ENCODE results near the gene POU2F1.

Gene POU2F1

GRCh38 chr1:167420510-167420909 is 199.8 kb downstream of the POU2F1 start:
- H3F3A ChIP-seq (ENCODE audit: insufficient read depth): no peaks in the 10 kb centered on the region
- H3K36me3 ChIP-seq (ENCODE audit: low read length): peaks cover 8% of the 10 kb centered on the region; the same call in 1 of the 2 replicates
- no peaks in the 10 kb centered on the region for H4K20me1 ChIP-seq (ENCODE audit: low read depth, low read length)
- no peaks in the 10 kb centered on the region for H3K27me3 ChIP-seq (ENCODE audit: low read length)
- no peak overlapping the region for H3K4me2 ChIP-seq (ENCODE audit: low read depth, low read length, poor library complexity, severe bottlenecking)
- no peak overlapping the region for H3K27ac ChIP-seq (ENCODE audit: low read depth, low read length)
- TF ChIP-seq CTCF (IDR thresholded peaks at IDR 0.05; ENCODE audit: insufficient read depth, low read length, poor library complexity, severe bottlenecking): no peak
- TF ChIP-seq EZH2phosphoT487 (conservative IDR thresholded peaks at IDR 0.05; ENCODE audit: low read length): no peak
- H3K79me2 ChIP-seq (ENCODE audit: insufficient read depth, low read length): no peaks in the 10 kb centered on the region
- no peaks in the 10 kb centered on the region for H3K9me3 ChIP-seq (ENCODE audit: insufficient read depth, low read length)
- no peak overlapping the region for H2AFZ ChIP-seq (ENCODE audit: low read depth, low read length, severe bottlenecking)
- no peak overlapping the region for H3K9ac ChIP-seq (ENCODE audit: low read length)
- H3K9me2 ChIP-seq (replicated peaks; ENCODE audit: insufficient read depth, low read length): no peaks in the 10 kb centered on the region
- no peak overlapping the region for H3K4me3 ChIP-seq (ENCODE audit: insufficient read depth, low read length, poor library complexity, severe bottlenecking)

GRCh38 chr1:167423684-167424619 is 203.3 kb downstream of the POU2F1 start:
- no peak for TF ChIP-seq CTCF (IDR thresholded peaks at IDR 0.05; ENCODE audit: insufficient read depth, low read length, poor library complexity, severe bottlenecking)
- TF ChIP-seq EZH2phosphoT487 (conservative IDR thresholded peaks at IDR 0.05; ENCODE audit: low read length): no peak
- Histone ChIP-seq H4K20me1 (ENCODE audit: low read depth, low read length) (no peaks in the 10 kb centered on the region), H2AFZ (ENCODE audit: low read depth, low read length, severe bottlenecking) (no peak overlapping the region), H3K9me2 (replicated peaks; ENCODE audit: insufficient read depth, low read length) (no peaks in the 10 kb centered on the region), H3K9me3 (ENCODE audit: insufficient read depth, low read length) (no peaks in the 10 kb centered on the region), H3K27ac (ENCODE audit: low read depth, low read length) (no peak overlapping the region), H3K79me2 (ENCODE audit: insufficient read depth, low read length) (no peaks in the 10 kb centered on the region), H3K36me3 (ENCODE audit: low read length) (peaks cover 4% of the 10 kb centered on the region; the same call in 1 of the 2 replicates), H3K4me2 (ENCODE audit: low read depth, low read length, poor library complexity, severe bottlenecking) (no peak overlapping the region), H3F3A (ENCODE audit: insufficient read depth) (0 out of 2 replicates have a peak, but pooled peaks cover 5% of the 10 kb centered on the region), H3K27me3 (ENCODE audit: low read length) (no peaks in the 10 kb centered on the region), H3K9ac (ENCODE audit: low read length) (no peak overlapping the region), H3K4me3 (ENCODE audit: insufficient read depth, low read length, poor library complexity, severe bottlenecking) (no peak overlapping the region)

GRCh38 chr1:167425482-167425881 is 204.8 kb downstream of the POU2F1 start:
- Histone ChIP-seq H2AFZ (ENCODE audit: low read depth, low read length, severe bottlenecking) (no peak overlapping the region), H3K9me2 (replicated peaks; ENCODE audit: insufficient read depth, low read length) (no peaks in the 10 kb centered on the region), H3K9ac (ENCODE audit: low read length) (no peak overlapping the region), H3K36me3 (ENCODE audit: low read length) (no peaks in the 10 kb centered on the region), H3K79me2 (ENCODE audit: insufficient read depth, low read length) (no peaks in the 10 kb centered on the region), H3K27ac (ENCODE audit: low read depth, low read length) (no peak overlapping the region), H3K4me3 (ENCODE audit: insufficient read depth, low read length, poor library complexity, severe bottlenecking) (no peak overlapping the region), H3K9me3 (ENCODE audit: insufficient read depth, low read length) (no peaks in the 10 kb centered on the region), H3F3A (ENCODE audit: insufficient read depth) (0 out of 2 replicates have a peak, but pooled peaks cover 5% of the 10 kb centered on the region), H3K4me2 (ENCODE audit: low read depth, low read length, poor library complexity, severe bottlenecking) (no peak overlapping the region), H3K27me3 (ENCODE audit: low read length) (no peaks in the 10 kb centered on the region), H4K20me1 (ENCODE audit: low read depth, low read length) (no peaks in the 10 kb centered on the region)
- TF ChIP-seq CTCF (IDR thresholded peaks at IDR 0.05; ENCODE audit: insufficient read depth, low read length, poor library complexity, severe bottlenecking): no peak
- no peak for TF ChIP-seq EZH2phosphoT487 (conservative IDR thresholded peaks at IDR 0.05; ENCODE audit: low read length)

Data from SU-DHL-6 (cell line).